NCI-H187 treated with DMSO at 0.1 percent for 48 hours (cell line): ENCODE data around the gene ICA1.

Experiments
- DNase-seq: peaks from one replicate; lab custom pipeline; 2025; lab: John Stamatoyannopoulos, UW

Gene ICA1

DNA sequence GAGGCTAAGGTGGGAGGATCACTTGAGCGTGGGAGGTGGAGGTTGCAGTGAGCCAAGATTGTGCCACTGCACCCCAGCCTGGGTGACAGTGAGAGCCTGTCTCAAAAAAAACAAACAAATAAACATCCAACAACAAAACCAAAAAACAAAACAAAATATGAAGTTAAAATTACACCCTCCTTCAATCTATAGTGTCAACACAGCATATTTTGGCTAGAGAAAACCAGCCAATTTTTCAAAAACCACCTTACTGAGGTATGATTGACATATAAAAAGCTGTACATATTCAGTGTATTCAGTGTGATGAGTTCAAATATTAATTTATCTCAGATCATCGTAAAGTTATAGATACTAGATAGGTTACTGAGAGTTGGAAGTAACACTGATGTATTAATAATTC is 102.4 kb downstream of the ICA1 start:
- no peak for DNase-seq

GRCh38 chr7:8157296-8157695 is 104.7 kb downstream of the ICA1 start:
- no peak for DNase-seq

- DNase-seq: no peak
Measured at GRCh38 chr7:8155836-8156235, 106.1 kb downstream of the ICA1 start.

GRCh38 chr7:8154272-8154671 is 107.7 kb downstream of the ICA1 start:
- DNase-seq: no peak

DNA sequence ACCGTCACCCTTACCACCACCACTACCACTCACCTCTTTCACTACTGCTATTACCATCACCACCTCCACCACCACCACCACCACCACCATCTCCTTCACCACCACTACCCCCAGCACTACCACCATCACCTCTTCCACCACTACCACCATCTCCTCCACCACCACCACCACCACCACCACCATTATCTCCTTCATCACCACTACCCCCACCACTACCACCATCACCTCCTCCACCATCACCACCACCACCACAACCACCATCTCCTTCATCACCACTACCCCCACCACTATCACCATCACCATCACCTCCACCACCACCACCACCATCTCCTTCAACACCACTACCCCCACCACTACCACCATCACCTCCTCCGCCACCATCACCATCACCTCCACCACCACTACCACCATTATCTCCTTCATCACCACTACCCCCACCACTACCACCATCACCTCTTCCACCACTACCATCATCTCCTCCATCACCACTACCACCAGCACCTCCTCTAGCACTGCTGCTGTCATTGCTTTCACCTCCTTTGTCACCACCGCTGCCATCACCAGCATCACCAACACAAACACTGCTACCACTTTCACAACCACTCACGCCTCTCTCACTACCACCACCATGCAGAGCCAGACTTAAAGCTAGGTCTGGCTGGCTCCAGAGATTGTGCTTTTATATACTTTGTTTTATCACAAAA is 109.3 kb downstream of the ICA1 start:
- DNase-seq: no peak

- DNase-seq: no peak
Measured at GRCh38 chr7:8151161-8151725, 110.7 kb downstream of the ICA1 start.

DNA sequence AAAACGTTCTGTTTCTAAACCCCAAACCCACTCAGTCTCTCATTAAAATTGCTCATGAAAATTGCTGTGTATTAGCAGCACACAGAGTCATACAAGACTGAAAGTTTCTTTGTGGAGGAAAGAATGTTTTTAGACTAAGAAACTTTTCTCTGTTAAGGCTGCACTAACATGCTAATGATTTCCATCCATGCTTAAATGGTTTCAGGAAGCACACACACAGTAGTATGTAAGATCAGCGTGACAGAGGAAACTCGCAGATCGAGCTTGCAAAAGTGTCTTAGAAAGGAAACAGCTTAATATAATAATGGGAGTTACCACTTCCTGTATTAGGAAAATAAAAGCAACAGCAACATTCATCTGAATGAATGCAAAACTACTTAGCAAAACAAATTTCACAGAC is 112.7 kb downstream of the ICA1 start:
- DNase-seq: no peak

DNA sequence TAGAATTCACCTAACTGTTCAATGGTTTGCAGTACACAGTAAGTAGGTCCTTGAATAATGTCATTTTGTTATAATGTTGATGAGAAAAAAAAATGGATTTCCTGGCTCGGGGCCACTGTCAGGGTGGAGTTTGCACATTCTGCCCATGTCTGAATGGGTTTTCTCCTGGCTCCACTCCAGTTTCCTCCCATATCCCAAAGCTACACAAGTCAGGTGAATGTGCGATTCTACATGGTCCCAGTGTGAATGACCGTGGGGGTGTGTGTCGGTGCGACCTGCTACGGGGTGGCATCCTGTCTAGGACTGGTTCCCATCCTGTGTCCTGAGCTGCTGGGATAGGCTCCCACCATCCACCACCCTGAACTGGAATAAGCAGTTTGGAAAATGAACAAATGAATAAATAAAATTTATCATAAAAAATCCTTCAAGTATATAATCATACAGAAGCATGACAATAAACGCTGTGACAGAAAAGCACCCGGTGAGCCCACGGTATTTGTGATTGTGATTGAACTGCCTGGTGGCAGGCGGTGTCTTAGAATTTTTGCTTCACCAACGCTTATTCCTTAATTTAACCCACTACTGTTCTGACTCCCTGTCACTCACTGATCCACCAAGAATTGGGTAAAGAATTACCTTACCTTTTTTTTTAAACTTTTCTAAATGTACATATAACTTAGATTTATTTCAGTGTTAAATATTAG is 114.1 kb downstream of the ICA1 start:
- no peak for DNase-seq

DNA sequence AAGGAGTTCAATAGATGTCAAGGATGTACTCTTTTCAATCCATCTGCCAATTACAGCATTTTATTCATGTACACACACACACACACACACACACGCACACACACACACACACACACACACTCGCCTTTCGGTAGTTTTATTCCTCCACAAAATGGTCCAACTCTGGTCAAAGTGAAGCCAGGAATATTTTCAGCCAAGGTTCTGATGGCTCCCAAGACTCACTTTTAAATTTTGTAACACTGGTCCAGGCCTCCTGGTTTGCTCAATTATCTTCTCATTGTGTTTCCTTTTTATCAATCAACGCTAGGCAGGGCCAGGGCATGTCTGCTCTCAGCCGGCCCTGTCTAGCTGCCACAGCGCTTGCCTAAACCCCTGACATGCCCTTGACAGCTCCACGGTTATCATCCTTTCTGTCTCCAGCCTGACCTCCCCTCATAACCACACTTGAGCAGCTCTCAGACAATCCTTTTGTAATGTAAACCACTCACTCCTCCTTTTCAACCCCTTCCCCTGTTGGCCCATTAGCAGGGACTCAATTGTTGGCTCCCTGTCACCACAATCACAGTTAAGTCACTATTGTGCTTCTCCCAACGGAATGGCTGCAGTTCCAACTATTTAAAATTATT is 115.1 kb downstream of the ICA1 start:
- DNase-seq: peak; percentile 92

DNA sequence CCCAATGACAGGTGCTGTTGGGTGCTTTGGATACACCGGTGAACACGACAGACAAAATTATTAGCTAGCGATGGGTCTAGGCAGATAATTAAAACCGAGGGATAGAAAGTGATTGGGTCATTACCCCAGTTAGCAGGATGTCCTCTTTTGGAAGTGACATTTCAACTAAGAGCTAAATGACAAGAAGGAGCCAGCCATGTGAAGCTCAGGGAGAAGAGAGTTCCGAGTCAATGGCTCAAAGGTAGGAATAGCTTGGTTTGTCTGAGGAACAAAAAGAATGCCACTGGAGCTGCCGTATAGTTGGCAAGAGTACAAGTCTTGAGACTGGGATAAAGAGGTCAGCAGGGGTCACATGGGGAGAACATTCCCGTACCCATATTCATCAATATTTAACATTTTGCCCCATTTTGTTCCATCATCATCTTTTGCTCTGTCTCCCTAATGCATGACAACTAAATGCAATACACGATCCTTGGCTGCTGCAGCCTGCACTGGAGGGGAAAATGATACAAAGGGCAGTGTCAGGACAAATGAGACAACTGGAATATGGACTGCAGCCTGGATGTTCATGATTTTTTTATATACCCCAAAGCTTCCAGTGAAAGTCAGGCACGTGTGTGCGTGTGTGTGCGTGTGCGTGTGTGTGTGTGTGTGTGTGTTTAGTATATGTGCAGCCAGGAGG is 115.7 kb downstream of the ICA1 start:
- DNase-seq: no peak

DNA sequence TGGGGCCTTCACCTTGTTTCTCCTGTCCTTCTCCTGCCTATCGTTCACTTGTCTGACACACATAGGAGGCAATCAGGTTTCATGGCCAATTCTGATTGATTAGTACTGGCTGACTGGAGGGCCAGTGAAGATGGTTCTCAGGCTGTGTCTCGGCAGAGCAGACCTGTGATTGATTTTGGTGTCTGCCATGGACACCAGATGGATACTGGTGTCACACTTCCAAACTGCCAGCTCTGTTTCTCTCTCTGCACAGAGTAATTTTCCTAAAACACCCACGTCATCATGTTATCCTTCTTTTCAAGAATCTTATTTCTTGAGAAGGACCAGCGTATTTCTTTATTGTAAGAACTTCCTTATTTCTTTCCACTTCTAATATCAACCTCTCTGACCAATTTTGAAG is 117.1 kb downstream of the ICA1 start:
- DNase-seq: no peak

- no peak for DNase-seq
Measured at GRCh38 chr7:8143151-8143874, 118.7 kb downstream of the ICA1 start.

GRCh38 chr7:8142477-8142876 is 119.5 kb downstream of the ICA1 start:
- no peak for DNase-seq

DNA sequence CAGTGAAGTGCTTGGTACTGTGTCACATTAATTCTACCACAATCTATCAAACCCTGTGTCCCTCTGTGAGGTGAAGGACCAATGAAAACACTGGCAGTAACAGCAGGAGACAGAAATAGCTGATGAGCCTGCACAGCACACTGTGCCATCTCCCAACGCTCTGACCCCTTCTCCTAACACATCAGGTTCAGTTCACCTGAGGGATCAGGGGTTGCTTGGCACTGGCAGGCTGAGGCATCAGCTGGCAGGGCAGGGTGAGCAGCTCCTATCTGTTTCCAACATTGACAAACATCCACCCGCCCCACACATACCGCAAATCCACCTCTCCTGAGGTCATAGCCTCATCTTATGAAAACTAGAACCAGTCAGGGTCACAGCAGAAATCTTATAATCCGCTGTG is 120.9 kb downstream of the ICA1 start:
- no peak for DNase-seq

- DNase-seq: no peak
Measured at GRCh38 chr7:8136051-8136730, 125.8 kb downstream of the ICA1 start.

DNA sequence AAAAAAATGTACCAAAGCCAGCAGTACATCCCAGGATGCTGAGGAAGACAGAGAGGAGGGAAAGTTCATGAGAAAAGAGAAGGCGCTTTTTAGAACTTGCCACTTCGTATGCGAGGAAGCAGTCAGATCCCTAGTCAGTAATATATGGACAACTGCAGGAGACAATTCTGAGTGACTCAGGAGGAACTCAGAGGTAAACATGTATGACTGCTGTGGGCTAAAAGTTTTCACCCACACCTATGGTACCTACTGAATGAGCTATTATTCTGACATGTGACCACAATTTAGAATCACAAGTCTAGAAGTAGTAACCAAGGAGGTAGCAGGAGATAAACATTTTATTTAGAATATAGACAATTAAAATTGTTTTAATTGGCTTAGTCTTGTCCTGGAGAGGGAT is 126.5 kb downstream of the ICA1 start:
- no peak for DNase-seq

DNA sequence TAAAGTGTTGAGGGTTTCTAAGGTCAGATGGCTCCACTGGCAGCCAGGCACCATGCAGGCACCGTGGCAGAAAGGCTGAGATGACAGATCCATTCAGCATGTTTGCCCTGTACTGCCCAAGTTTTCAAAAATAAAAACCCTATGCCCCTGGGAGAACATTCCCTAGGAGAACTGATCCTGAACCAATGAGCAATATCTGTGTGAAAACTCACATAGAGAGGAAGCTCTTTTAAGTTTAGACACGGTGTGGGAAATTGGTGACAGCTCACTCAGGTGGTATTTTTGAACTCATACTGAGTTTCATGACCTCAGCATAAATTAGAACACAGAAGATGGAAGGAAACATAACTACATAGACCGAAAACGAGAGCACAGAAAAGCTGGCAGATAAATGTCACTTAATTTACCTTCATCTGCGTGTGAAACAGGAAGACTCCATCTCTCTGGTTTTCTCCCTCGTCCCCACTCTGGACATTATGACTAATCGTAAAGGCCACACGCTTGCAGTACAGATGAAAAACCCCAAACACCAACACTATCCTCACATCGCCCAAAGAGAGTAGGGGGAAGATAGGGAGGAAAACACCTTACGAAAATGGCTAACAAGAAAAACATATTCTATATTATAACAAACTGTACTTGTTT is 127.8 kb downstream of the ICA1 start:
- DNase-seq: no peak

GRCh38 chr7:8133188-8133848 is 128.6 kb downstream of the ICA1 start:
- no peak for DNase-seq

DNA sequence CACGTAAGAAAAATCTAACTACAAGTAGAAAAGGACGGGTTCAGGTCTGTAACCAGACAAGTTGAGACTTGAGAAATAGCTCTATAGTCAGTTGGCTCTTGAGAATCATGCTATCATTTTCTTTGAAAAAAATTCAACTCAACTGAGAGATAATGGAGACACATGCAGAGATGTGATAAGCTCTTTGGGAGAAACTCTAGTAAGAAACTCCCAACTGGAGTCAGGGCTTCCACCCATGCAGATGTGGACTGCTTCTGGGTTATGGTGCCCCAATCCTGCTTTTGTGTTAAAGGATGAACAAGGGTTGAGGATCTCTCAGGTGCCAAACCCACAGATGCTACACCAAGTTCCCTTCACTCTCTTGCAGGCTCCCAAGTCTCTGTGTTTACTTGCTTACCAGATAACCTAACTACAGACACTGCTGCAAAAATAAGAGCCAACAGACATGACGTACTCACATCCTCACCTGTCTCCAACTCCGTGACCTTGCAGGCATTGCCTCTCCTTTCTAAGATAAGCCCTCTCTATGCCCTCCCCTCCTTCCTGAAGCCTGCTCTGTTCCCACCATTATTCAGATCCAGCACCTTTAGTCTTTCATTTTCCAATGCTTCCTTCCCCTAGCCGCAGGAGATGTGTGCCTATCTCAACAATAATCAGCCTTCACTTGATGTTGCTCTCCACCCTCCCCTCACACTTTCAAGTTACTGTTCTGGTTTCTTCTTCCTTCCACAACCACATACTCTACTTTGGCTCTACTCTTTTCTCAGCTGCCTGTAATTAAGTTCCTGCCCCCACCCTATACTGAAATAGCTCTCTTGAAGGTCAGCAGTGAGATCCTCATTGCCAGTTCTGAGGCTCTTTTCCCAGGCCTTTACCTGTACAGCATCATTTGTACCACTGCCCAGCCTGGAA is 130.0 kb downstream of the ICA1 start:
- no peak for DNase-seq
